Esophagus (tissue), 2 donors: ENCODE results near the gene AUTS2. TPM values are rescaled to one million over a fixed set of nuclear protein-coding genes. Genes with fewer than 3 reads are reported as not detected.

Source experiments
- H3K27ac ChIP-seq, 2 donors: one replicate each; pipeline ENCODE4 v1.5.1; 2013; ENCODE audit warnings: low read depth in 2 of 2, mild to moderate bottlenecking in 2 of 2, inconsistent platforms in 1 of 2, low read length in 1 of 2, moderate library complexity in 1 of 2
- H3K27me3 ChIP-seq, 2 donors: one replicate each; pipeline ENCODE4 v1.6.1; 2013; ENCODE audit warnings: low read length in 2 of 2, control low read depth in 1 of 2, mild to moderate bottlenecking in 1 of 2; ENCODE audit not compliant: insufficient read depth in 2 of 2, control insufficient read depth in 1 of 2
- H3K36me3 ChIP-seq, 2 donors: one replicate each; pipeline ENCODE4 v1.6.1; 2013; ENCODE audit warnings: low read length in 1 of 2; ENCODE audit not compliant: control insufficient read depth in 2 of 2, insufficient read depth in 2 of 2
- H3K4me1 ChIP-seq, 2 donors: one replicate each; pipeline ENCODE4 v1.6.1; 2013; ENCODE audit warnings: low read length in 1 of 2; ENCODE audit not compliant: control insufficient read depth in 2 of 2, insufficient read depth in 2 of 2
- H3K4me3 ChIP-seq, 2 donors: one replicate each; pipeline ENCODE4 v1.5.1; 2013; ENCODE audit warnings: low read length in 2 of 2, mild to moderate bottlenecking in 2 of 2, low read depth in 1 of 2, moderate library complexity in 1 of 2
- H3K9me3 ChIP-seq, 2 donors: one replicate each; pipeline ENCODE4 v1.6.1; 2013; ENCODE audit warnings: mild to moderate bottlenecking in 2 of 2, low read depth in 1 of 2, low read length in 1 of 2, moderate library complexity in 1 of 2; ENCODE audit not compliant: control insufficient read depth in 2 of 2, insufficient read depth in 1 of 2
- WGBS, 2 donors: extraction: QIAGEN DNeasy Blood & Tissue Kit; methylation state at CpG; one replicate each; pipeline ENCODE4 v1.1.7; 2013; 5-methylcytosine and 5-hydroxymethylcytosine counted together
- polyA plus RNA-seq, 2 donors: library from polyadenylated mRNA; stranded (reverse); fragments of 200-250 nt; gene quantifications; one replicate each; pipeline ENCODE4 v1.2.3, GENCODE V29; 2013
- donor health status: healthy with polysubstance abuse.
- donor health status: Bipolar disorder and iron deficiency.

AUTS2 gene
- polyA plus RNA-seq, 2 donors = 8.3 to 15.6 TPM

GRCh38 chr7:70457883-70458680 lies 859.8 kb downstream of the AUTS2 start:
- Histone ChIP-seq H3K27me3 (no peaks in the 10 kb centered on the region), H3K27ac (no peak overlapping the region), H3K4me3 (no peak overlapping the region), H3K9me3 (no peaks in the 10 kb centered on the region), H3K36me3 (no peaks in the 10 kb centered on the region), H3K4me1 (no peaks in the 10 kb centered on the region)
- WGBS, 2 donors = 55 to 60% methylated on average over 8 of the region's 8 CpGs

- H3K4me3 ChIP-seq = no peak overlapping the region
- no peak overlapping the region for H3K27ac ChIP-seq
- WGBS, 2 donors = 85 to 87% methylated on average over 8 of the region's 8 CpGs
- no peaks in the 10 kb centered on the region for H3K4me1 ChIP-seq
- no peaks in the 10 kb centered on the region for H3K27me3 ChIP-seq
- H3K36me3 ChIP-seq = no peaks in the 10 kb centered on the region
- H3K9me3 ChIP-seq = no peaks in the 10 kb centered on the region
Observed at GRCh38 chr7:70458745-70459144, 860.5 kb downstream of the AUTS2 start.

GRCh38 chr7:70459546-70459945 lies 861.3 kb downstream of the AUTS2 start:
- WGBS, 2 donors = 60 to 76% methylated on average over 1 of the region's 1 CpG
- Histone ChIP-seq H3K4me3 (no peak overlapping the region), H3K27me3 (no peaks in the 10 kb centered on the region), H3K9me3 (no peaks in the 10 kb centered on the region), H3K36me3 (no peaks in the 10 kb centered on the region), H3K4me1 (no peaks in the 10 kb centered on the region), H3K27ac (no peak overlapping the region)

- WGBS, 2 donors = 88 to 91% methylated on average over 10 of the region's 10 CpGs
- no peaks in the 10 kb centered on the region for H3K36me3 ChIP-seq
Observed at GRCh38 chr7:70460071-70460470, 861.8 kb downstream of the AUTS2 start.

GRCh38 chr7:70460562-70460961 lies 862.3 kb downstream of the AUTS2 start:
- WGBS, 2 donors = 87% methylated on average over 6 of the region's 6 CpGs
- no peaks in the 10 kb centered on the region for H3K9me3 ChIP-seq
- H3K27me3 ChIP-seq = no peaks in the 10 kb centered on the region
- no peak overlapping the region for H3K27ac ChIP-seq
- no peaks in the 10 kb centered on the region for H3K36me3 ChIP-seq
- peaks cover 0 to 1% of the 10 kb centered on the region in 2 donors for H3K4me1 ChIP-seq
- H3K4me3 ChIP-seq = no peak overlapping the region

More at GRCh38 chr7:70460071-70460470, 861.8 kb downstream of the AUTS2 start:
- H3K4me3 ChIP-seq = no peak overlapping the region
- H3K27me3 ChIP-seq = no peaks in the 10 kb centered on the region
- no peaks in the 10 kb centered on the region for H3K4me1 ChIP-seq
- H3K27ac ChIP-seq = no peak overlapping the region
- H3K9me3 ChIP-seq = no peaks in the 10 kb centered on the region

- H3K9me3 ChIP-seq = no peaks in the 10 kb centered on the region
- H3K4me3 ChIP-seq = no peak overlapping the region
- peaks cover 0 to 3% of the 10 kb centered on the region in 2 donors for H3K4me1 ChIP-seq
- H3K36me3 ChIP-seq = no peaks in the 10 kb centered on the region
- no peak overlapping the region for H3K27ac ChIP-seq
- H3K27me3 ChIP-seq = no peaks in the 10 kb centered on the region
- WGBS, 2 donors = 57 to 58% methylated on average over 5 of the region's 5 CpGs
Observed at GRCh38 chr7:70463352-70463938, 865.2 kb downstream of the AUTS2 start.

- Histone ChIP-seq H3K27ac (no peak overlapping the region), H3K36me3 (no peaks in the 10 kb centered on the region), H3K27me3 (no peaks in the 10 kb centered on the region), H3K9me3 (no peaks in the 10 kb centered on the region), H3K4me3 (no peak overlapping the region), H3K4me1 (peaks cover 0 to 3% of the 10 kb centered on the region in 2 donors)
- WGBS, 2 donors = 45 to 50% methylated on average over 5 of the region's 5 CpGs
Observed at GRCh38 chr7:70466725-70467364, 868.6 kb downstream of the AUTS2 start.

- Histone ChIP-seq H3K27me3 (no peaks in the 10 kb centered on the region), H3K4me3 (no peak overlapping the region), H3K9me3 (no peaks in the 10 kb centered on the region), H3K4me1 (no peaks in the 10 kb centered on the region), H3K36me3 (no peaks in the 10 kb centered on the region), H3K27ac (no peak overlapping the region)
- WGBS, 2 donors = 64 to 76% methylated on average over 10 of the region's 10 CpGs
Observed at GRCh38 chr7:70470746-70471145, 872.5 kb downstream of the AUTS2 start.

- no peaks in the 10 kb centered on the region for H3K27me3 ChIP-seq
- H3K4me3 ChIP-seq = no peak overlapping the region
- WGBS, 2 donors = 85 to 86% methylated on average over 9 of the region's 9 CpGs
- H3K9me3 ChIP-seq = no peaks in the 10 kb centered on the region
- H3K4me1 ChIP-seq = no peaks in the 10 kb centered on the region
- H3K27ac ChIP-seq = no peak overlapping the region
- no peaks in the 10 kb centered on the region for H3K36me3 ChIP-seq
Observed at GRCh38 chr7:70472601-70473237, 874.4 kb downstream of the AUTS2 start.
